Smooth muscle cell of the pulmonary artery (primary cell): ENCODE data around the gene MDP1. TPM values are rescaled to one million over a fixed set of nuclear protein-coding genes. Genes with fewer than 3 reads are reported as not detected.

Source experiments
- total RNA-seq: library from RNA; depleted of rRNA; stranded (reverse); fragments of >200 nt; gene quantifications from 2 replicates; pipeline ENCODE4 v1.2.3, GENCODE V29; 2014

Gene MDP1
- total RNA-seq: 14.8 and 15.4 TPM in 2 replicates

GRCh38 chr14:24215495-24216344 is at the start of gene MDP1:
TSS of gene MDP1 (minus strand) at chr14:24216066. CDS start at chr14:24215955, 111 bp downstream.

DNA sequence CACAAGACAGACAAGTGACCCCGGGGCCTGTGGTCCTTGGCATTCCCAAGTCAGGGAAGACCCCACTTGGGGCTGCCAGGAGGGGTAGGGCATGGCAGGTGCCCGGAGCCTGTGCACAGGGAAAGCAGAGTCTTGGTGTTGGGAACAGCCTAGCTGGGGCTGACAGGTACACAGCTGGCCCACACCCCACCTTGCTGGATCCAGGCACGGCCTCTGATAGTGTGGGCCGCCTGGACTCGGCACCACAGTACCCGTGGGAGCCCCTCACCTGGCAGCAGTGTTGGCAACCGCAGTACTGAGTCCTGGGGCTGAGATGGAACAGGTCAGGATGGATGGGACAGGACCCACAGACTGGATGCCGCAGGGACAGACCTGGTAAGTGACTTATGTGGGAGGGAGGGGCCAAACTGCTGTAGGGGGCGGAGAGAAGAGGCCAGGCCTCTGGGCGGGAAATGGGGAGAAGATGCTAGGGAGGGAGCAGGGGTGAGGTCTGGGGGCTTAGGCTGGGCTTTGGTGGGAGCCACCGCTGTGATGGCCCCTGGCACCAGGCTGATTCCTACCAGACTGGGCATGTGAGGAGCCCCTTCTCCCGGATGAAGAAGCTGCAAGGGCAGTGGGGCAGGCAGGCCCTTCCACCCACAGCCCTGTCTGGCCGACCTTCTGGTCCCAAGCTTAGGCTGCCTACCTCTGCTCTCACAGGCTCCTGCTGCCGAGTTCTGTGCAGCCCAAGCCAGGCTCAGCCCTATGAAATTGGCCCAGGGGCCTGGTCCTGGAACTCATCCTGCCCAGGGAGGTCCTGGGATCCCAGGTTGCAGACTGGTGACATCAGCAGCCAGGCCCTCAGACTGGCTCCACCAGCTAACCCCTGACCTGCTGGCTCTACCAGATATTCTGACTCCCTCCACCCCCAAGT is 47.2 kb upstream of the MDP1 start, which contains the start of gene TGM1:
Gene TGM1 (minus strand): TSS at position 357 of the 913 bp plus-strand sequence. CDS start 825 bp downstream, outside the sequence.

GRCh38 chr14:24232645-24233537 is 17.0 kb upstream of the MDP1 start, which contains the start of gene GMPR2:
TSS of gene GMPR2 (plus strand) at chr14:24232929. CDS start at chr14:24233254, 325 bp downstream.

GRCh38 chr14:24232121-24232644 is 16.3 kb upstream of the MDP1 start, which contains the start of gene NEDD8:
TSS of gene NEDD8 (minus strand) at chr14:24232367. CDS start at chr14:24232267, 100 bp downstream.

GRCh38 chr14:24212924-24213865 is 2.7 kb downstream of the MDP1 start, which contains the start of gene CHMP4A:
TSS of gene CHMP4A (minus strand) at chr14:24213488. CDS start at chr14:24213439, 49 bp downstream.

DNA sequence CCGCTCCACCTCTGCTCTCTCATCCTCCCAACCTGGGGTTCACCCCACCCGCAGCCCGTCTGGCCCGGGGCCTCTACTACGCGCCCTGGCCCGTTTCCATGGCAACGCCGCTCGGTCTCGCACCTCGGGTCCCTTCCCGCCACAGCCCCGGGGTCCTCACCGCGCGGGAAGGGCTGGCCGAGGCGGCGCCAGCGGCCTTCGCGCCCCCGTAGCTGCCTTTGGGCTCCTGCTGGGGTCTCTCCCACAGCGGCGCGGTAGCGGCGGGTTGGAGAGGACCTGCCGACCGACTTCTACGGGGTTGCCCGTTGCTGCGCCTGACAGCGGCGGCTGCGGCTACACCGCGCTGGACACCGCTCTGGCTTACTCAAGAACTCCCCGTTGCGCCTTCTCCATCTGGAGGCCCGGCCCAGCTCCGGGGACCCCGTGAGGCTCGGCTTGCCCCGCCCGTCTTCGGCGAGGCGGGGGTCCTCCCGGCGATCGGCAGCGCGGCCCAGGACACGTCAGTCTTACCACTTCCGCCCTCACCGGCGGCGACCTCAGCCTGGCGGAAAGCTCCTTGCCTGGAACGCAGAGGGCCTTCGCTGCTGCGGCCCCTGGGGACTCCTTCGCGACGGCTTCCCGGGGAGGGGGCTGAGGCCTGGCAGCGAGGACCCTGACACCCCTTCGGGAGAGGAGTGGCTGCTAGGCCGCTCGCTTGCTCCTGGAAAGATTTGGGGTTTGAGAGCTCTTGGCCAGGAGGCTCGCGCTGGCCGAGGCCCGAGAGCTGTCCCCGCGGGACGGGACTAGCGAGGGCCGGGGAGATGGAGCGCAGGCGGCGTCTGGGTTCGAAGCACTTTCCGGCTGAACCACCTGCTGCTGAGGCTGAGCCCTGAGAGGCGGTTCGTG is 20.4 kb downstream of the MDP1 start, which contains the start of gene TM9SF1:
Gene TM9SF1 (minus strand): TSS at position 256 of the 885 bp plus-strand sequence. CDS start 422 bp downstream, outside the sequence.

DNA sequence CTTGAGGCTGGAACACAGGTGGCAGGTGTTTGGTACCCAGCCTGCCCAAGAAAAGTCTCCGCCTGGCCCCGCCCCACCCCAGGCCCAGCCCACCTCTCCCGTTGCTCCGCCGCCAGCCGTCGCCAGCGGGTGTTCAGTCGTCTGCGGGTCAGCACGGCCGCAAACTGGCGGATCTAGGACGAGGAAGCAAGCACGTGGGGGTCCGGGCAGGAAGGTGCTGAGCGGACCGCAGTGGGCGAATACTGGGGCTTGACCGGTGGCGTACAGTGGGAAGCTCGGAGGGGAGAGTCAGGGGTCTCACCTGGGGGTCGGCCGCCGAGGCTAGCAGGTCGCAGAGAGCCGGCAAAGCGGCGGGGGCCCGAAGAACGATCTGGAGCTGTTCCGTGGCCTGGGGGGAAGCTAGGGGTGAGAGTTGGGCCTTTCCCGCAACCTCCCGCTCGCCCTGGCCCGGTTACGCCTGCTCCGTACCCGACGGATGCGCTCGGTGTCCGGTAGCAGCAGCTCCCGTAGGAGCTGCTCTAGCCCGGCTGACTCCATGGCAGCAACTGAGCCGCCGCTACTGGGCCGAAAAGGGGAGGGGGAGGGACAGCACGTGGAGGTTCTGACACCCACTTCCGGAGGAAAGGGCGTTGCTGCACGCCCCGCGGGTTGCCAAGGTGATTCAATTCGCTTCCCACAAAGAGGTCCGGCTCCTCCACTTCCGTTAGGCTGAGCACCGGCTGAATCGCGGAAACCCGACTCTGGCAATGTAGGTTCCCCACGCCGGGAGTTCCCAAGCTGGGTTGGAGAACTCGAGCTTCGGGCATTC is 27.4 kb downstream of the MDP1 start, which contains the start of gene IPO4:
Gene IPO4 (minus strand): TSS at position 566 of the 808 bp plus-strand sequence. CDS start 29 bp downstream, at position 537.

DNA sequence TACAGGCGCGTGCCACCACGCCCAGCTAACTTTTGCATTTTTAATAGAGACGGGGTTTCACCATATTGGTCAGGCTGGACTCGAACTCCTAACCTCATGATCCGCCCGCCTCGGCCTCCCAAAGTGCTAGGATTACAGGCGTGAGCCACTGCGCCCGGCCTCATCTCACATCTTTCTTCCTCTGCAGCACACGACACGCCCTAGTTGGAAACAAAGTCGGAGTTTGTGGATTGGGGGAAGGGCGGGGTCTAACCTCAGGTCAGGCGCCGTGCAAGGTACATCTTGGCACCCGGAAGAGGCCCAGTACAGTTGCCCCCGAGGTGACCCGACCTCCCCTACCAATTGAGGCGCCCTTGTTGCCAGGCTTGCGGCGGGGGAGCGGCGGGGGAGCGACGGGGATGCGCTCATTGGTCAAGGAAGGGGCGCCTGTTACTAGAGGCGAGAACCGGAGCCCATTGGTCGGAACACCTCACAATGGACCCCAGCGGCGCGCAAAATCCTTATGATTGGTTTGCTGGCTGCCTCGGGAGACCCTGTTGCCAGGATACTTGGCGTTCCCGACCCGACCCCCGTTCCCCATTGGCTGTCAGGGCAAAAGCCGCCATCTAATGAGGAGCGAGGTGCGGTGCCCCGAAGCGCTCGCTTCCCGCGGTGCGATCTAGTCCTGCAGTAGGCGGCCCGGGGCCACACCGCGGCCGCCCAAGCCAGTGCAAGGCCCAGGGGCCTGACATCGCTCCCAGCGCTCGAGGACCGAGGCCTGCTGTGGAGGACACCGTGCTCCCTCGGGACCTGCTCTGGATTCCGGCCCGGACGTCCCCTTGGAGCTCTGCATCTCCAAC is 44.2 kb downstream of the MDP1 start, which contains the start of gene REC8:
Gene REC8 (plus strand): TSS at position 659 of the 839 bp plus-strand sequence. CDS start 473 bp downstream, outside the sequence.

Other genes starting within 250 kb of the MDP1 start
- 8.4 and 11.5 TPM in 2 replicates for gene DHRS4L2, start 227.1 kb downstream of the MDP1 start, total RNA-seq
- gene CARMIL3, start 164.1 kb downstream of the MDP1 start, total RNA-seq: 0.17 TPM in 1 of 2 replicates, not detected in the other
- not detected in 2 replicates for gene CPNE6, start 144.5 kb downstream of the MDP1 start, total RNA-seq
- gene PCK2, start 121.8 kb downstream of the MDP1 start, total RNA-seq: 26.8 and 35.3 TPM in 2 replicates
- 50.9 and 56.8 TPM in 2 replicates for gene DCAF11, start 101.3 kb downstream of the MDP1 start, total RNA-seq
- gene NRL, start 101.1 kb downstream of the MDP1 start, total RNA-seq: 0.65 and 0.96 TPM in 2 replicates
- 0.20 TPM in 2 replicates for gene FITM1, start 85.4 kb downstream of the MDP1 start, total RNA-seq
- gene PSME1, start 79.9 kb downstream of the MDP1 start, total RNA-seq: 87.2 and 96.2 TPM in 2 replicates
- 11.4 and 14.0 TPM in 2 replicates for gene EMC9, start 74.5 kb downstream of the MDP1 start, total RNA-seq
- 58.8 and 64.5 TPM in 2 replicates for gene PSME2, start 69.5 kb downstream of the MDP1 start, total RNA-seq
- gene RNF31, start 68.6 kb downstream of the MDP1 start, total RNA-seq: 26.7 and 35.1 TPM in 2 replicates
- 54.0 and 57.1 TPM in 2 replicates for gene IRF9, start 54.8 kb downstream of the MDP1 start, total RNA-seq
- 0.65 and 1.2 TPM in 2 replicates for gene REC8, start 44.0 kb downstream of the MDP1 start, total RNA-seq
- gene IPO4, start 27.2 kb downstream of the MDP1 start, total RNA-seq: 42.3 and 84.2 TPM in 2 replicates
- 102 and 113 TPM in 2 replicates for gene TM9SF1, start 20.6 kb downstream of the MDP1 start, total RNA-seq
- 0.07 and 0.53 TPM in 2 replicates for gene TSSK4, start 10.4 kb downstream of the MDP1 start, total RNA-seq
- gene CHMP4A, start 2.6 kb downstream of the MDP1 start, total RNA-seq: 21.8 and 24.1 TPM in 2 replicates
- gene NEDD8, start 16.3 kb upstream of the MDP1 start, total RNA-seq: 122 and 125 TPM in 2 replicates
- gene GMPR2, start 16.9 kb upstream of the MDP1 start, total RNA-seq: 88.9 and 107 TPM in 2 replicates
- 55.0 and 55.8 TPM in 2 replicates for gene TINF2, start 26.6 kb upstream of the MDP1 start, total RNA-seq
- gene TGM1, start 47.1 kb upstream of the MDP1 start, total RNA-seq: 0.65 and 1.5 TPM in 2 replicates
- gene RABGGTA, start 55.5 kb upstream of the MDP1 start, total RNA-seq: 22.6 and 33.2 TPM in 2 replicates
- 12.9 and 29.0 TPM in 2 replicates for gene DHRS1, start 83.7 kb upstream of the MDP1 start, total RNA-seq
- 21.2 and 28.0 TPM in 2 replicates for gene NOP9, start 83.8 kb upstream of the MDP1 start, total RNA-seq
- gene CIDEB, start 91.9 kb upstream of the MDP1 start, total RNA-seq: 1.6 and 2.3 TPM in 2 replicates
- 3.0 and 4.8 TPM in 2 replicates for gene LTB4R2, start 94.1 kb upstream of the MDP1 start, total RNA-seq
- 1.9 and 2.7 TPM in 2 replicates for gene LTB4R, start 95.4 kb upstream of the MDP1 start, total RNA-seq
- gene ADCY4, start 119.0 kb upstream of the MDP1 start, total RNA-seq: 3.3 and 4.9 TPM in 2 replicates
- 0.26 TPM in 1 of 2 replicates, not detected in the other for gene RIPK3, start 123.9 kb upstream of the MDP1 start, total RNA-seq
- 56.5 and 76.4 TPM in 2 replicates for gene NFATC4, start 152.1 kb upstream of the MDP1 start, total RNA-seq
- gene NYNRIN, start 182.9 kb upstream of the MDP1 start, total RNA-seq: 6.9 and 16.7 TPM in 2 replicates
- gene CBLN3, start 213.6 kb upstream of the MDP1 start, total RNA-seq: 3.5 and 4.2 TPM in 2 replicates
- 66.7 and 68.0 TPM in 2 replicates for gene KHNYN, start 213.9 kb upstream of the MDP1 start, total RNA-seq
- 10.2 and 11.8 TPM in 2 replicates for gene SDR39U1, start 226.7 kb upstream of the MDP1 start, total RNA-seq